ENCODE measurements around the gene COMTD1.
"Not testable (repeated sequence)": the region's sequence is repeated elsewhere in the genome, so short reads cannot be mapped to it uniquely, and the experiment has no call there.

COMTD1 gene

GRCh38 chr10:75221492-75221891, 14.3 kb downstream of the COMTD1 start:
- DNase-seq: not testable (repeated sequence)

GRCh38 chr10:75220274-75220673, 15.5 kb downstream of the COMTD1 start:
- DNase-seq: no peak

- DNase-seq: no peak
Observed at GRCh38 chr10:75212343-75212742, 23.4 kb downstream of the COMTD1 start.

- peak in 2 of 5 experiments; percentile 10 to 60 for DNase-seq
Observed at GRCh38 chr10:75211007-75211691, 24.6 kb downstream of the COMTD1 start.

GRCh38 chr10:75210282-75211006, 25.3 kb downstream of the COMTD1 start, which contains the start of gene VDAC2:
VDAC2 (plus strand) TSS chr10:75210796; CDS start chr10:75211159, 363 bp downstream.
- DNase-seq: peak; percentile 91 to 97 (median 93)

- peak in 4 of 5 experiments; percentile 51 to 92 (median 66) for DNase-seq
Observed at GRCh38 chr10:75209921-75210281, 25.9 kb downstream of the COMTD1 start.

GRCh38 chr10:75209086-75209920, 26.5 kb downstream of the COMTD1 start:
- no peak for DNase-seq

GRCh38 chr10:75208181-75208580, 27.6 kb downstream of the COMTD1 start:
- no peak for DNase-seq

- DNase-seq: no peak
Observed at GRCh38 chr10:75207857-75208144, 28.0 kb downstream of the COMTD1 start.

- no peak for DNase-seq
Observed at GRCh38 chr10:75207079-75207856, 28.5 kb downstream of the COMTD1 start.

GRCh38 chr10:75206638-75207037, 29.1 kb downstream of the COMTD1 start:
- DNase-seq: not testable (repeated sequence)

- DNase-seq: no peak
Observed at GRCh38 chr10:75205908-75206307, 29.8 kb downstream of the COMTD1 start.

- no peak for DNase-seq
Observed at GRCh38 chr10:75203724-75204123, 32.0 kb downstream of the COMTD1 start.

- not testable (repeated sequence) for DNase-seq
Observed at GRCh38 chr10:75203046-75203620, 32.6 kb downstream of the COMTD1 start.

GRCh38 chr10:75202321-75203045, 33.3 kb downstream of the COMTD1 start:
- no peak for DNase-seq

GRCh38 chr10:75201793-75202307, 33.9 kb downstream of the COMTD1 start:
- DNase-seq: no peak

- DNase-seq: not testable (repeated sequence)
Observed at GRCh38 chr10:75199949-75200348, 35.8 kb downstream of the COMTD1 start.

- DNase-seq: no peak
Observed at GRCh38 chr10:75197906-75198305, 37.9 kb downstream of the COMTD1 start.

GRCh38 chr10:75197066-75197465, 38.7 kb downstream of the COMTD1 start:
- no peak for DNase-seq

GRCh38 chr10:75195035-75195763, 40.6 kb downstream of the COMTD1 start:
- DNase-seq: no peak

- DNase-seq: not testable (repeated sequence)
Observed at GRCh38 chr10:75194625-75195024, 41.1 kb downstream of the COMTD1 start.

Data from T-helper 2 cell (primary cell).